ENCODE results near the gene CELSR1.

CELSR1 gene

GRCh38 chr22:46575911-46576555 is 38.6 kb upstream of the CELSR1 start:
- no peak for DNase-seq (ENCODE audit: low spot score)

- DNase-seq (ENCODE audit: low spot score), result no peak
Measured at GRCh38 chr22:46574993-46575910, 37.8 kb upstream of the CELSR1 start.

GRCh38 chr22:46574438-46574992 is 37.1 kb upstream of the CELSR1 start:
- DNase-seq (ENCODE audit: low spot score), result no peak

DNA sequence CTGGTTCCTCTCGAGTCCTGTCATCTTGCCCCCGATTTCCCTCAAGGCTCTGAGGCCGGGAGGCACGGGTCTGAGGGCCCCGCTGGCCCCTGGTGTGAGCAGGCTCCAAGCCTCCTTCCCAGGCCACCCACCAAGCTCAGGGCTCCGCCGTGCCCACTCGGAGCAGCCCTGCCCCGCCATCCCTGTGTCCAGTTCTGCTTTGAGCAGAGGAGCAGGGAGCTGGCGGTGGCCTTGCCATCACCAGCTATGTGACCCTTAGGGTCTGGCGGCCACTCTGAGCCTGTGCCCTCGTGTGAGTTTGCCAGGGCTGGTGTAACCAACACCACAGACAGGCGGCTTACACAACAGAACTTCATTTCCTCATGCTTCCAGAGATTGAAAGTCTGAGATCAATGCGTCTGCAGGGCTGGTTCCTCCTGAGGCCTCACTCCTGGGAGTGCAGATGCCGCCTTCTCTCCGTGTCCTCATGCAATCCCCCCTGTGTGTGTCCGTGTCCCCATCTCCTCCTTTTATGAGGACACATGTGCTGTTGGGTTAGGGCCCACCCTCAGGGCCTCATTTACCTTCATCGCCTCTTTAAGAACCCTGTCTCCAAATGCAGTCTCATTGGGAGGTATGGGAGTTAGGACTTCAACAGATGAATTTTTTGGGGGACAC is 36.5 kb upstream of the CELSR1 start:
- DNase-seq (ENCODE audit: low spot score), result no peak

GRCh38 chr22:46572911-46573780 is 35.7 kb upstream of the CELSR1 start:
- DNase-seq (ENCODE audit: low spot score), result no peak

GRCh38 chr22:46571642-46572250 is 34.3 kb upstream of the CELSR1 start:
- no peak for DNase-seq (ENCODE audit: low spot score)

DNA sequence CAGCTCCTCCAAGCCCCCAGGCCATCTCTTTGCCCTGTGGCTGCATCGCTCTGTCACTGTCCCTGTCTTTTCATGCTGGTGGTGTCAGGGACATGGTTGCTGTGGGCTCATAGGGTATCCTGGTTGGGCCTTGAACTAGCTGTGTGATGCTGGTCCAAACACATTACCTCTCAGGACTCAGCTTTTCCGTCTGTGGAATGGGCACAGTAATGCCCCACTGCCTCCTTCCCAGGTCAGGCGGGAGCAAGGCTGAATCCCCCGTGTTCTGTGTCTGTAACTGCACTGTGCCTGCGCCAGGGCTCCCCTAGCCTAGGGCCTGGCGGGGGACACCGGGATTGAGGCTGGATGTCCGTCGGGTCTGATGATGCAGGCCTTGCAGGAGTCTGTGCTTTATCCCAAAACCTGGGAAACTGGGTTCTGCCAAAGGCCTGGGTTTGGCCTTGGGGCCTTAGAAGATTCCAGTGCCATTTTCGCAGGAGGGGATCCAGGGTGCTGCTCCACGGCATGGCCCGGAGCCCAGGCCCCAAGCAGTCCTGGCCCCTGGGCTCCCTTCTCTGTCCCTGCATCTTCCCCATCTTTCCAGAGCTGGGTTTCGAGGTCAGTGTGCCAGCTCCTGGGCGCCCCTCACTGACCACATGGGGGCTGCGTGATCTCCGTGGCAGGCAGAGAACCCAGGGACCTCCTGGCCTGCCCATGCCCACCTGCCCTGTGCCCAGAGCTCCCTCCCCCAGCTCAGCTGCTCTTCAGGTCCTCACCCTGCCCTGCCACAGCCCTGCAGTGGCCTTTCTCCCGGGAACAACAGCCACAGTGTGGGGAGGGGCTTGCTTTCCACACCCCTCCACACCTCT is 32.7 kb upstream of the CELSR1 start:
- no peak for DNase-seq (ENCODE audit: low spot score)

DNA sequence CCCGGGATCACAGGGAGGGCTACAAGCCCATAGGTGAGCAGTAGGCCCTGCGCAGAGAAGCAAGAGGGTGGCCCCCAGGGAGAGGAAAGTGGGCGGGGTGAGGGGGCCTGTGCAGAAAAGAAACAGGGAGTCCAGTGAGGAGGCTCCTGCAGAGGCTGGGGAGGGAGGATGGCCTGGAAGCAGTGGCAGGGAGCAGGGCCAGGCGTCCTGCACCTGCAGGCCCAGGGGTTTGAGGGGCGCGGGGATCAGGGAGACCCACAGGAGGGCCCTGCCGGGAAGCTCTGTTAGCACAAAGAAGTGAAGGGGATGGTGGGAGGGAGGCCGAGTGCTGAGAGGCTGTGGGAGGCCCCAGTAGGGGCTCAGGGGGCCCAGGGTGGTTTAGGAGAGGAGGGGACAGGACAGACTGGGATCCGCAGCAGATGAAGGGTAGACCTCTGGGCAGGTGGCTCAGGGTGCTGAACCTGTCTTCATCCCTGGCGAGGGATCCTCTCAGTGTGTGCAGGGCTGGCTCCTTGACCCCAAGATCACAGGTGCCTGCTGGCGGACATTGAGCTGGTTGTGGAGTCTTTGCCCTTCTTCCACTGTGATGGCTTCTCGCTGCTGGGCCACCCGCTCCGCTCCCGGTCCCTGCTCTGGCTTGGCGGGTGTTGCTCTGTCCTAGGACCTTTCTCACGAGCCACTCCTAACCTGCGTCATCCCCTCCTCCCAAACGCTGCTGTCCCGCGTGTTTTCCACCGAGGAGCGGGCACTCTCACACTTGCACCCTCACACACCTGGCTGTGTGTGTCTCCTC is 31.8 kb upstream of the CELSR1 start:
- DNase-seq (ENCODE audit: low spot score), result no peak

GRCh38 chr22:46568102-46568809 is 30.8 kb upstream of the CELSR1 start:
- no peak for DNase-seq (ENCODE audit: low spot score)

DNA sequence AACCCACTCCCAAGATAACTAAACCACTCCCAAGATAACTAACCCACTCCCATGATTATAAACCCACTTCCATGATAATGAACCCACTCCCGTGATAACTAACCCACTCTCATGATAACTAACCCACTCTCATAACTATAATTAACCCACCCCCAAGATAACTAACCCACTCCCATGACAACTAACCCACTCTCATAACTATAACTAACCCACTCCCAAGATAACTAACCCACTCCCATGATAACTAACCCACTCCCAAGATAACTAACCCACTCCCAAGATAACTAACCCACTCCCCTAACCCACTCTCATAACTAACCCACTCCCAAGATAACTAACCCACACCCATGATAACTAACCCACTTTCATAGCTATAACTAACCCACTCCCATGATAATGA is 30.1 kb upstream of the CELSR1 start:
- DNase-seq (ENCODE audit: low spot score), result no peak

- no peak for DNase-seq (ENCODE audit: low spot score)
Measured at GRCh38 chr22:46564084-46564714, 26.8 kb upstream of the CELSR1 start.

GRCh38 chr22:46563381-46564083 is 26.1 kb upstream of the CELSR1 start:
- DNase-seq (ENCODE audit: low spot score), result no peak

- DNase-seq (ENCODE audit: low spot score), result no peak
Measured at GRCh38 chr22:46561435-46561905, 24.1 kb upstream of the CELSR1 start.

DNA sequence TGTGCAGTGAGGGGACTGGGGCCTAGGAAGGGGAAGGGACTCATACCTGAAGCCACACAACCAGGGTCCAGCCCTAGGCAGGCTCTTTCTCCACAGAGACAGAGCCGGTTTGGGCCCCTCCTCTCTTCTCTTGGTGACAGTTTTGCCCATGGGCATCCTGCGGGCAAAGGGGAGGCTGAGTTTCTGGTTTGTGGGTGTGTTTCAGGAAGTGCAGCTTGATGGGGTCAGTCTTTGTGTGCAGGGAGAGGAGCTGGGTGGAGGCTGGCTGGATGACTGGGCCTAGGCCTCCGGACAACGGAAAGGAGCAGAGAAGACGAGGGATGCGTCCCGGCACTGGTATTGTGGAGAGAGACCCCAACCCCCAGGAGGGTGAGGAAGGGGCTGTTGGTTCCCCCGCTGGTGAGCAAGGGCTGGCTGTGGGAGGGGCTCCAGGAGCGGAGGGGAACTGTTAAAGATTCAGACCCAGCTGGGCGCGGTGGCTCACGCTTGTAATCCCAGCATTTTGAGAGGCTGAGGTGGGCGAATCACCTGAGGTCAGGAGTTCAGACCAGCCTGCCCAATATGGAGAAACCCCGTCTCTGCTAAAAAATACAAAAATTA is 23.4 kb upstream of the CELSR1 start:
- no peak for DNase-seq (ENCODE audit: low spot score)

- no peak for DNase-seq (ENCODE audit: low spot score)
Measured at GRCh38 chr22:46557736-46558480, 20.5 kb upstream of the CELSR1 start.

GRCh38 chr22:46556775-46557174 is 19.4 kb upstream of the CELSR1 start:
- no peak for DNase-seq (ENCODE audit: low spot score)
